Ovary (tissue), 3 donors: ENCODE measurements around the gene DIP2C.

Source experiments
- CTCF ChIP-seq, 3 donors: fragments of 450-650 bp in 2 of 3; fragments of 200-600 bp in 1 of 3; IDR thresholded peaks; one replicate each; pipeline versions ENCODE4 v1.5.1 to v1.8.0; 2016 to 2022; ENCODE audit warnings: antibody characterized with exemption in 3 of 3, mild to moderate bottlenecking in 1 of 3
- EP300 ChIP-seq: sonication (generic); formaldehyde crosslinking; IDR thresholded peaks from one replicate; pipeline ENCODE4 v1.6.1; 2017; ENCODE audit warnings: antibody characterized with exemption
- POLR2A ChIP-seq: fragments of 450-650 bp; IDR thresholded peaks from one replicate; pipeline ENCODE4 v1.6.1; 2017; ENCODE audit warnings: antibody characterized with exemption, mild to moderate bottlenecking, moderate library complexity
- donor health status: DM: no; HTN: no; CAD: no.

DNA sequence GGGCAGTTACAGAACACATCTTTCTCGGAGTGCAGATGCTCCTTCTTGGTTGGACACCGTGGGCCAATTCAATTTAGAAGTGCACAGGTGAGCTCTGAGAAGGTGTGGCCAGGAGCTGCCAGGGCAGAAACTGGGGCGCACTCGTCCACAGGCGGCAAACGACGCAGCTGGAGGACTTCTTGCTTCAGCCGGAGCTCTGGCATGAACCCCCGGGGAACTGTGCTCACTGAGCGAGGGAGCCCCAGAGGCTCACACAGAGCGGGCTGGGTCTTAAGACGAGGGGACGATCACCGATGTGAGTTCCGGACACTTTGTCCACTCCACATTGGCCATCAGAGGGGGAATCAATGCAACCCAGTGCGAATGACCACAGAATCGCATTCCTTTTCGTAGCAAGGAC, 413.8 kb downstream of the DIP2C start:
- TF ChIP-seq CTCF (IDR thresholded peaks at IDR 0.05) (no peak), POLR2A (no peak), EP300 (no peak)
